HEK293 (cell line): ENCODE results near the gene WDR18.

ENCODE experiments used
- CTCF ChIA-PET: fragments of 350-600 bp; formaldehyde crosslinking; extraction: SDS; loops from one replicate; lab custom pipeline; 2021; ENCODE audit warnings: antibody characterized with exemption; lab: Yijun Ruan, JAX
- POLR2A ChIA-PET: fragments of 300-600 bp; formaldehyde crosslinking; extraction: SDS; loops from one replicate; lab custom pipeline; 2020; ENCODE audit warnings: antibody characterized with exemption, inconsistent platforms; lab: Yijun Ruan, JAX
- H3K27ac ChIP-seq: fragments of 200-500 bp; sonication (Bioruptor generic); 2 replicates; pipeline ENCODE4 v1.5.1; 2014; ENCODE audit warnings: low read depth, low read length, control low read depth, inconsistent platforms; ENCODE audit errors: extremely low read depth
- H3K36me3 ChIP-seq, 2 experiments: fragments of 200-500 bp in 1 of 2; sonication (Bioruptor generic) in 1 of 2; 1 replicate in 1 of 2; 2 replicates in 1 of 2; pipeline ENCODE4 v1.5.1; 2014 to 2017; ENCODE audit warnings: inconsistent platforms in 2 of 2, low read length in 2 of 2; ENCODE audit not compliant: control insufficient read depth in 2 of 2, insufficient read depth in 1 of 2
- H3K4me1 ChIP-seq: fragments of 200-500 bp; sonication (Bioruptor generic); 2 replicates; pipeline ENCODE4 v1.5.1; 2014; ENCODE audit warnings: mild to moderate bottlenecking, low read length, inconsistent platforms; ENCODE audit not compliant: control insufficient read depth, insufficient read depth
- H3K4me3 ChIP-seq: 2 replicates; pipeline ENCODE4 v1.5.1; 2011; ENCODE audit warnings: low read depth, mild to moderate bottlenecking, control low read depth, low read length, moderate library complexity
- H3K9me3 ChIP-seq: fragments of 200-500 bp; sonication (Bioruptor generic); 2 replicates; pipeline ENCODE4 v1.5.1; 2014; ENCODE audit warnings: low read depth, low read length, inconsistent platforms; ENCODE audit not compliant: control insufficient read depth, insufficient read depth
- BCL11A ChIP-seq: fragments of 450-650 bp; formaldehyde crosslinking; IDR thresholded peaks from 2 replicates; pipeline ENCODE4 v1.5.1; 2016; ENCODE audit warnings: low read depth, missing biosample characterization, missing genetic modification characterization
- BCL11B ChIP-seq: fragments of 450-650 bp; formaldehyde crosslinking; IDR thresholded peaks from 2 replicates; pipeline ENCODE4 v1.5.1; 2016; ENCODE audit warnings: low read depth, missing biosample characterization, missing genetic modification characterization
- ELK4 ChIP-seq: IDR thresholded peaks from 2 replicates; pipeline ENCODE4 v1.6.1; 2011; ENCODE audit warnings: mild to moderate bottlenecking, low read depth, low read length, borderline replicate concordance
- GLIS1 ChIP-seq: fragments of 450-650 bp; formaldehyde crosslinking; IDR thresholded peaks from 2 replicates; pipeline ENCODE4 v1.5.1; 2016; ENCODE audit warnings: missing biosample characterization, missing genetic modification characterization
- PRDM6 ChIP-seq: fragments of 450-650 bp; formaldehyde crosslinking; IDR thresholded peaks from 2 replicates; pipeline ENCODE4 v1.5.1; 2017; ENCODE audit warnings: missing biosample characterization, missing genetic modification characterization
- WT1 ChIP-seq: fragments of 450-650 bp; formaldehyde crosslinking; IDR thresholded peaks from 2 replicates; pipeline ENCODE4 v1.5.1; 2016; ENCODE audit warnings: missing biosample characterization, missing genetic modification characterization
- YY1 ChIP-seq: fragments of 450-650 bp; formaldehyde crosslinking; IDR thresholded peaks from 2 replicates; pipeline ENCODE4 v1.5.1; 2018; ENCODE audit warnings: missing biosample characterization, missing genetic modification characterization
- ZBTB17 ChIP-seq: fragments of 450-650 bp; formaldehyde crosslinking; IDR thresholded peaks from 2 replicates; pipeline ENCODE4 v1.5.1; 2016; ENCODE audit warnings: missing biosample characterization, missing genetic modification characterization
- ZBTB6 ChIP-seq: fragments of 450-650 bp; formaldehyde crosslinking; IDR thresholded peaks from 2 replicates; pipeline ENCODE4 v1.5.1; 2017; ENCODE audit warnings: missing biosample characterization, missing genetic modification characterization
- ZEB2 ChIP-seq: fragments of 450-650 bp; formaldehyde crosslinking; IDR thresholded peaks from 2 replicates; pipeline ENCODE4 v1.5.1; 2016; ENCODE audit warnings: missing biosample characterization, missing genetic modification characterization
- ZFHX2 ChIP-seq: fragments of 450-650 bp; formaldehyde crosslinking; conservative IDR thresholded peaks from 2 replicates; pipeline ENCODE4 v1.5.1; 2016; ENCODE audit warnings: missing biosample characterization, missing genetic modification characterization
- ZNF10 ChIP-seq: fragments of 450-650 bp; formaldehyde crosslinking; IDR thresholded peaks from 2 replicates; pipeline ENCODE4 v1.5.1; 2017; ENCODE audit warnings: missing biosample characterization, missing genetic modification characterization
- ZNF121 ChIP-seq: fragments of 450-650 bp; formaldehyde crosslinking; IDR thresholded peaks from 2 replicates; pipeline ENCODE4 v1.5.1; 2016; ENCODE audit warnings: missing biosample characterization, missing genetic modification characterization
- ZNF2 ChIP-seq: fragments of 450-650 bp; formaldehyde crosslinking; IDR thresholded peaks from 2 replicates; pipeline ENCODE4 v1.5.1; 2016; ENCODE audit warnings: missing biosample characterization, missing genetic modification characterization
- ZNF354C ChIP-seq: fragments of 450-650 bp; formaldehyde crosslinking; IDR thresholded peaks from 2 replicates; pipeline ENCODE4 v1.5.1; 2016; ENCODE audit warnings: missing biosample characterization, missing genetic modification characterization, low read depth, borderline replicate concordance
- ZNF560 ChIP-seq: fragments of 450-650 bp; formaldehyde crosslinking; IDR thresholded peaks from 2 replicates; pipeline ENCODE4 v1.5.1; 2017; ENCODE audit warnings: missing biosample characterization, missing genetic modification characterization, borderline replicate concordance
- ZNF621 ChIP-seq: fragments of 450-650 bp; formaldehyde crosslinking; IDR thresholded peaks from 2 replicates; pipeline ENCODE4 v1.5.1; 2017; ENCODE audit warnings: missing biosample characterization, missing genetic modification characterization
- ZNF660 ChIP-seq: fragments of 450-650 bp; IDR thresholded peaks from 2 replicates; pipeline ENCODE4 v1.5.1; 2018; ENCODE audit warnings: missing biosample characterization, mild to moderate bottlenecking, missing genetic modification characterization
- ZNF677 ChIP-seq: fragments of 450-650 bp; IDR thresholded peaks from 2 replicates; pipeline ENCODE4 v1.5.0; 2018; ENCODE audit warnings: missing biosample characterization, mild to moderate bottlenecking, missing genetic modification characterization, moderate library complexity
- ZNF776 ChIP-seq: fragments of 450-650 bp; formaldehyde crosslinking; IDR thresholded peaks from 2 replicates; pipeline ENCODE4 v1.5.0; 2017; ENCODE audit warnings: missing biosample characterization, missing genetic modification characterization, borderline replicate concordance
- TF ChIP-seq, protein P1 (sequence below): fragments of 450-650 bp; formaldehyde crosslinking; IDR thresholded peaks from 2 replicates; pipeline ENCODE4 v1.5.1; 2016; ENCODE audit warnings: missing biosample characterization, missing genetic modification characterization
- TF ChIP-seq, protein P2 (sequence below): fragments of 450-650 bp; formaldehyde crosslinking; IDR thresholded peaks from 2 replicates; pipeline ENCODE4 v1.5.1; 2016; ENCODE audit warnings: missing biosample characterization, missing genetic modification characterization

Gene WDR18

DNA sequence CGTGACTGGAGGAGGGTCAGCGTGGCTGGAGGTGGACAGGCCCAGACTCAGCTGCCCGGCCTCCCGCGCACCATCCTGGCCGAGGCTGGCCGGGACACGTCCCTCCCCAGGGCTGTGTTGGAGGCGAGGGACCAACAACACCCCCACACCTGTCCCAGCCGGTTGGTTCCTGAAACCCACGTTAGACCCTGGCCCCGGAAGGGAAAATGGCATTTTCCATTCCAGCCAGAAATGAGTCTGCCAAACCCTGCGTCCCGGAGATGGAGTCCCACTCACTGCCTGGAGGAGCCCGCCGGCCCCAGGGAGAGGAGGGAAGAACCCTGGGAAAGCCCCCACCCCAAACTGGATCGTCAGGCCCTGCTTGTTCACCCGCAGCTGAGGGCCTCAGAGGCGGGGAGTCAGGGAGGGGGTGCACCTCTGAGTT, 4.8 kb upstream of the WDR18 start:
- 0 out of 2 replicates have a peak, but pooled peaks cover 2% of the 10 kb centered on the region for H3K4me1 ChIP-seq
- H3K4me3 ChIP-seq: no peak overlapping the region
- H3K36me3 ChIP-seq: no peaks in the 10 kb centered on the region
- TF ChIP-seq ZEB2 (no peak), ZNF2 (tag by site-specific recombination) (no peak), ZBTB17 (no peak)
- TF ChIP-seq, protein P1, sequence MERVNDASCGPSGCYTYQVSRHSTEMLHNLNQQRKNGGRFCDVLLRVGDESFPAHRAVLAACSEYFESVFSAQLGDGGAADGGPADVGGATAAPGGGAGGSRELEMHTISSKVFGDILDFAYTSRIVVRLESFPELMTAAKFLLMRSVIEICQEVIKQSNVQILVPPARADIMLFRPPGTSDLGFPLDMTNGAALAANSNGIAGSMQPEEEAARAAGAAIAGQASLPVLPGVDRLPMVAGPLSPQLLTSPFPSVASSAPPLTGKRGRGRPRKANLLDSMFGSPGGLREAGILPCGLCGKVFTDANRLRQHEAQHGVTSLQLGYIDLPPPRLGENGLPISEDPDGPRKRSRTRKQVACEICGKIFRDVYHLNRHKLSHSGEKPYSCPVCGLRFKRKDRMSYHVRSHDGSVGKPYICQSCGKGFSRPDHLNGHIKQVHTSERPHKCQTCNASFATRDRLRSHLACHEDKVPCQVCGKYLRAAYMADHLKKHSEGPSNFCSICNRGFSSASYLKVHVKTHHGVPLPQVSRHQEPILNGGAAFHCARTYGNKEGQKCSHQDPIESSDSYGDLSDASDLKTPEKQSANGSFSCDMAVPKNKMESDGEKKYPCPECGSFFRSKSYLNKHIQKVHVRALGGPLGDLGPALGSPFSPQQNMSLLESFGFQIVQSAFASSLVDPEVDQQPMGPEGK (tag by site-specific recombination): peak; percentile 16; the same call in 1 of the 2 replicates
- H3K27ac ChIP-seq: no peak overlapping the region
- no peaks in the 10 kb centered on the region for H3K9me3 ChIP-seq
- CTCF ChIA-PET: interaction anchor here (0.6 to 1.3 kb wide), 2 partner anchors 56 to 224 kb away, joined by 3 read pairs; no protein-coding TSS in a partner anchor
- POLR2A ChIA-PET: no interaction called here

DNA sequence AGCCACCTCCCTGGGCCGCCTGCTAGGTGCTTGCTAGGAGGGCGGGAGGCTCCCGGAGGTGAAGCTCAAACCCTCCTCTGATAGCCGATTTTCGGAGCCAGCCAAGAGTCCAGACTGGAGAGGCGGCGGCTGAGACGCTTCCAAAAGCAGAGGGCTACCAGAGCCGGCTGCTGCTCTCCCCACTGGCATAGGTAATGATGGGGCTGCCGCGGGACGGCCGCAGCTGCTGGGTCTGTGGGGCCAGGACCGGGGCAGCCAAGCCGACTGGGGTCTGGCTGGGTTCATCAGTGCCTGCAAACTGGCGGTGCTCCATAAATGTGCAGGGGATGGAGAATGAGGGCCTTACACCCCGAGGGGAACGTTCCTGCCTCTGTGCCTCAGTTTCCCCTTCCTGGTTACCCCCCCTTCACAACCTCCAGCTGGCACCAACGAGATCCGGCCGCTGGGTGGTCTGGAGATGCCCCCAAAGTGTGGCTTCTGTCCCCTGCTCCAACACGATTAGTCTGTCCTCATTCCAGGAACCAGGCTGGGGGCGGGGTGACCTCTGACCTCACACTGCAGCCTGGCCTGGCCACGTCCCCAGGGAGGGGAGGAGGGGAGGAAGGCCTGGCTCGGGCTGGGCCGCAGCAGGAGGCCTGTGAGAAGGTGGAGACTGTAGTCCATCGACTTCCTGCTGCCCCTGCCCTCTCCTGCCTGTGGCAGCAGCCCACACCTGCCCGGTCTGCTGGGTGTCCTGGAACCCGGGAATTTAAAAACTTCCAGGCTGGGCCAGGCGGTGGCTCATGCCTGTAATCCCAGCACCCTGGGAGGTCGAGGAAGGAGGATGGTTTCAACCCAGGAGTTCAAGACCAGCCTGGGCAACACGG, 3.8 kb upstream of the WDR18 start:
- CTCF ChIA-PET: interaction anchor here (0.6 to 5.9 kb wide), 2 partner anchors 58 to 223 kb away, joined by 3 to 116 read pairs; no protein-coding TSS in a partner anchor
- Histone ChIP-seq H3K27ac (no peak overlapping the region), H3K36me3 (peaks cover 0 to under 1% of the 10 kb centered on the region in 2 experiments; a peak in 1 of 3 replicates)
- POLR2A ChIA-PET: no interaction called here
- TF ChIP-seq ELK4 (no peak), BCL11B (tag by site-specific recombination) (peak; percentile 76), ZNF621 (tag by site-specific recombination) (no peak), ZBTB6 (tag by site-specific recombination) (no peak), PRDM6 (tag by site-specific recombination) (no peak), ZNF560 (tag by site-specific recombination) (no peak), ZNF354C (tag by site-specific recombination) (no peak), ZNF776 (no peak), ZNF677 (tag by site-specific recombination) (0 out of 2 replicates have a peak, but pooled peaks have one; percentile 13), WT1 (no peak), ZNF121 (tag by site-specific recombination) (no peak), YY1 (no peak), ZFHX2 (tag by site-specific recombination) (0 out of 2 replicates have a peak, but pooled peaks have one; percentile 7), BCL11A (0 out of 2 replicates have a peak, but pooled peaks have one; percentile 23), ZNF660 (tag by site-specific recombination) (no peak), ZNF10 (tag by site-specific recombination) (no peak), GLIS1 (tag by site-specific recombination) (peak; percentile 47; the same call in 1 of the 2 replicates)
- TF ChIP-seq, protein P2, sequence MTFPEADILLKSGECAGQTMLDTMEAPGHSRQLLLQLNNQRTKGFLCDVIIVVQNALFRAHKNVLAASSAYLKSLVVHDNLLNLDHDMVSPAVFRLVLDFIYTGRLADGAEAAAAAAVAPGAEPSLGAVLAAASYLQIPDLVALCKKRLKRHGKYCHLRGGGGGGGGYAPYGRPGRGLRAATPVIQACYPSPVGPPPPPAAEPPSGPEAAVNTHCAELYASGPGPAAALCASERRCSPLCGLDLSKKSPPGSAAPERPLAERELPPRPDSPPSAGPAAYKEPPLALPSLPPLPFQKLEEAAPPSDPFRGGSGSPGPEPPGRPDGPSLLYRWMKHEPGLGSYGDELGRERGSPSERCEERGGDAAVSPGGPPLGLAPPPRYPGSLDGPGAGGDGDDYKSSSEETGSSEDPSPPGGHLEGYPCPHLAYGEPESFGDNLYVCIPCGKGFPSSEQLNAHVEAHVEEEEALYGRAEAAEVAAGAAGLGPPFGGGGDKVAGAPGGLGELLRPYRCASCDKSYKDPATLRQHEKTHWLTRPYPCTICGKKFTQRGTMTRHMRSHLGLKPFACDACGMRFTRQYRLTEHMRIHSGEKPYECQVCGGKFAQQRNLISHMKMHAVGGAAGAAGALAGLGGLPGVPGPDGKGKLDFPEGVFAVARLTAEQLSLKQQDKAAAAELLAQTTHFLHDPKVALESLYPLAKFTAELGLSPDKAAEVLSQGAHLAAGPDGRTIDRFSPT (tag by site-specific recombination): 0 out of 2 replicates have a peak, but pooled peaks have one; percentile 27
- TF ChIP-seq, all 188 proteins: peak for 6
- no peaks in the 10 kb centered on the region for H3K9me3 ChIP-seq
- H3K4me3 ChIP-seq: no peak overlapping the region
- peaks cover 2% of the 10 kb centered on the region; the same call in 1 of the 2 replicates for H3K4me1 ChIP-seq
